B cell (primary cell): ENCODE measurements around the gene SCGB1D1.

ENCODE experiments used
- CTCF ChIP-seq: fragments of 200-600 bp; IDR thresholded peaks from one replicate; pipeline ENCODE4 v1.8.0; 2022; ENCODE audit warnings: antibody characterized with exemption, mild to moderate bottlenecking
- EZH2 ChIP-seq: IDR thresholded peaks from 2 replicates; pipeline ENCODE4 v1.6.1; 2012; ENCODE audit warnings: borderline replicate concordance, low read depth, mild to moderate bottlenecking, moderate library complexity, low read length; ENCODE audit not compliant: insufficient read depth, poor library complexity, severe bottlenecking

DNA sequence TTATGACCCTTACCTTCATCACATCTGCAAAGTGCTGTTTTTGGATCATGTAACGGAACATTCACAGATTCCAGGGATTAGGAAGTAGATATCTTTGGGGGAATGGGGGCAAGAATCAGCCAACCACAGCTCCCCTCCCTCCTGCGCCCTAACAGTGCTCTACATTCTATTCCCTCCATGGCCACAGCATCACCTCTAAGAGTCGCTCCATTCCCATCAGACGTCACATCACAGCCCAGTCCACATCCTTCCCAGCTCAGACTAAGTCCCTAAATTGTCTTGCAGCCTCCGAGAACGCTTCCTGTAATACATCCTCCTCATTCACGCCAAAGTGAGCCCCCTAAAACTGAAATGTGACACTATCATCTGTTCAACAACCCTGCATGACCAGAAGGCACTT lies 5.9 kb downstream of the SCGB1D1 start:
- TF ChIP-seq CTCF = no peak
- no peak for TF ChIP-seq EZH2
